Right hindlimb (tissue), 1 donor: ENCODE results near the gene NSFL1C.
A peak's percentile ranks its signal among the peaks of the same experiment; 100 is the strongest.
"Not testable (repeated sequence)": the region's sequence is repeated elsewhere in the genome, so short reads cannot be mapped to it uniquely, and the experiment has no call there.

Source experiments
- DNase-seq: peaks from one replicate; pipeline ENCODE4 v3.0.0-alpha.2; 2018

The NSFL1C gene

DNA sequence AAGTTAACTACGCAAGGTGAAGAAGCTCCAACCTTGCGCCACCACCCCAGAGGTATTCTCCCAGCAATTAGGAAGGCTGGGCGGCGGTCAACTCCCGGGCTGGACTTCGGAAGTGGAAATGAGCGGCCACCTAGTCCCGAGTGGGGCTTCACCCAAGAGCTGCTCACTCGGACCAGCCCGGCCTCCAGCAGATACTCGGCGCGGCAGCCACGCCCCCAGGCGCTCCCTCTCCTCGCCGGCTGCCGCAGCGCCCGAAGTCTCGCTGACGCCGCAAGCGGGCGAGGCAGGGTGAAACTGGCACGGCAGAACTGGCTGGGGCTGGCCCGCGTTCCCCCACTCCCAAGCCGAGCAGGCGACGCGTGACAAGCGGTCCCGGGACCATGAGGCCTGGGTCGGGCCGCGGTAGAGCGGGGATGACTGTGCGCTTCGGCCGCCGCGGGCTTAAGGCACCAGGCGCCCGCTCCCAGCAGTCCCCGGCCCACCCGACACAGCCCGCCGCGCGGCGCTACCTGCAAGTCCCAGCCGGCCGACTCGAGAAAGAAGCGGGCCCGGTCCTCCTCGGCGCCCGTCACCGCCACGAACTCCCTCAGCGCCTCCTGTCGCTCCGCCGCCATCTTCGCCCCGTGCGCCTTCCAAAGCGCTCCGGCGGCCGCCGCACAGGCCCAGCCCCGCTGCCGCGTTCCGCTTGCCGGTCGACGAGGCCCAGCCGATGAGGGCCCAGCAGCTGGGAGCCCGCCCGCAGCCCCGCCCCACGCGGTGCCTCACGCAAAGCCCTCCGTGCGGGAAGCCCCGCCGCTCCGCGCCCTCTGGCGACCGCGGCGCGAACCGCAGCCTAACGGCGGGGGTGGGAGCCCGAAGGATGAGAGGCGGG lies at the start of gene NSFL1C:
Gene NSFL1C (minus strand): TSS at position 639 of the 871 bp plus-strand sequence. CDS start 25 bp downstream, at position 614.
- peak; percentile 96 for DNase-seq

DNA sequence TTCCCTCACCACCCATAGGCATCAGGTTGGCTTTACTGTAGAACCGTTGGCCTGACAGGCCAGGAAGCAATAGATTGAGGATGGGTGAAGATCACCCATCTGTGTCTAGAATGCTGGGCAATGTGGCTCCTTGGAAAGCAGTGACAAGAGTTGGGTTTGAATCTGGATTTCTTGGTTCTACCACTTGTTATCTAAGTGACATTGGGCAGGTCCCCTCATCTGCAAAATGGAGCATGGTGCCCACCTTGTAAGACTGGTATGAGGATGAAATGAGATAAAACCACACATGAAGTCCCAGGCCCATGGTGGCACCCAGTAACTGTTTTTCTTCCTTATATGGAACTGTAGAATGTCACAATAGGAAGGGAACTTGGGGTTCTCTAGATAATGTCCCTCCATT lies 47.2 kb upstream of the NSFL1C start:
- no peak for DNase-seq

DNA sequence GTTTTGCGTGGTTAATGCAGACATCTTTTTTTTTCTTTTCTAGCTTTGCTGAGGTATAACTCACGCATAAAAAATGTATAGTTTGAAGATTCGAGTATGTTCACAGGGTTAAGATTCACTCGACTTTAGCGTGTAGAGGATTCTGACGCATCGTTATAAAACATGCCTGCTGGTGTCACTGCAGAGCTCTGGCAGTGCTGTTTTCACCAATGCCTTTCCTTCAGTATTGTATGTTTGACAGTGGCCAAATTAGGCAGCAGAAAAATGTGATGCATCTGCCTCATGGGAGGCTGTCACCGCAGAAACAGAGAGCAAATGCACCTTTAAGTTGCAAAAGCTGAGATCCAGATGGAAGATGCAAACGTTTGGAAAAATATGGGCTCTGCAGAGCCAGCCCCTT lies 42.6 kb upstream of the NSFL1C start:
- DNase-seq = no peak

DNA sequence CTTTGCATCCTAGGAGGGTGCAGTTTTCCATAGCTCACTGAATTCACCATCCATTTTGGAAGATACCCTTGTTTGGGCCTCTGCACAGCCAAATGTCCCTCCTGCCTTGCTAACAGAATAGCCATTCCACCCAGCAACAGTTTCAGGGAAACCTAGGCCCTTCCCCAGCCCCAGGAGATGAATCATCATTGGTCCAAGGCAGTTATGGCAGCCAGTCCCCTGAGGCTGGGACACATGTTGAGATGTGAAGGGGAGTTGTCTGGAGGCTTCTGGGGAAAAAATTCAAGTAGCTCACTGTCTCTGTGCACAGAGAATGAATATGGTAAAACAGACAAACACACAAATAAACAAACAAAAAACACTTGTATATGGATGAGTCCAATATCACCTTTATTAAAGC lies 41.9 kb upstream of the NSFL1C start:
- no peak for DNase-seq

DNA sequence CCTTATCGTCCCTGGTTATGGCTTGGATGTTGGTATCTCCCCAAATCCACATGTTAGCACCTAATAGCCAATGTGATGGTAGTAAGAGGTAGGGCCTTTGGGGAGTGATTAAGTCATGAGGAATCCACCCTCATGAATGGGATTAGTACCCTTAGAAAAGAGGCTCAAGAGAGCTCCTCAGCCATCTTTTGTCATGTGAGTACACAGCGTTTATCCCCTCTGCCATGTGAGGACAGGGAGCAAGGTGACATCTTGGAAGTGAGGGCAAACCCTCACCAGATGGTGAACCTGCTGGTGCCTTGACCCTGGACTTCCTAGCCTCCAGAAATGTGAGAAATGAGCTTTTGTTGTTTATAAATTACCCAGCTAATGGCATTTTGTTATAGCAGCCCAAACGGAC lies 40.6 kb upstream of the NSFL1C start:
- DNase-seq = no peak

DNA sequence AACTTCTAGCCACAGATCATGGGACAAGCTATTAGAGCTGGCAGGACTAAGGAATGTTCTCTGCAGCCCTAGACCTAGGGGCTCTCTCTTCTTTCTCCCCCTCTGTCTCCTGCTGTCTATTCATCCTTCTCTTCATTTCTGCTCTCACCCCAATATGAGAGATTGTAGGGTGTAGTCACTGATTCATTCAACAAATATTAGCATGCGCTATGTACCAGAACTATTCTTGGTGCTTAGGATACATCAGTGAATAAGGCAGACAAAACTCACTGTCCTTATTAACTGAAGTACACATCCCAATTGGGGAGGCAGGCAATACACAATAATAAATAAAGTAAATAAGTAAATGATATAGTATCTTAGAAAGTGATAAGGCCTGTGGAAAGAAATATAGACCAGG lies 39.2 kb upstream of the NSFL1C start:
- no peak for DNase-seq

DNA sequence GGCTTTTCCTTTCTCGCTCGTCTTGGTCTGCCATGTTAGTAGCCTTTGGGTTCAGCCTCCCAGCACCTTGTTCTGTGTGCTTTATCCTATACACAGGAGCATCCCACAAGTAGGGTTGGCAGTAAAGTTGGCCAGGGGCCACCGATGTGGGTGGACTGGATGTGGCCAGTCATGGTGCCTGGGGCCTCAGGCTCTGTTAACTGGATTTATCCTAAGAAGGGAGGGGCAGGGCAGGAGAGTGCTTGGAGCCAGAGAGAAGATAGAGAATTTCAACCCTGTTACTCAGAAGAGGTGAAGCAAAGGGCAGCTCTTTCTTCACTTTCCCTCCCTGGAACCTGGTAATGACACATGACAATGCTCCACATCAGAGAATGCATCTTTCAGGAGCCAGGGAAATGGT lies 38.7 kb upstream of the NSFL1C start:
- no peak for DNase-seq

DNA sequence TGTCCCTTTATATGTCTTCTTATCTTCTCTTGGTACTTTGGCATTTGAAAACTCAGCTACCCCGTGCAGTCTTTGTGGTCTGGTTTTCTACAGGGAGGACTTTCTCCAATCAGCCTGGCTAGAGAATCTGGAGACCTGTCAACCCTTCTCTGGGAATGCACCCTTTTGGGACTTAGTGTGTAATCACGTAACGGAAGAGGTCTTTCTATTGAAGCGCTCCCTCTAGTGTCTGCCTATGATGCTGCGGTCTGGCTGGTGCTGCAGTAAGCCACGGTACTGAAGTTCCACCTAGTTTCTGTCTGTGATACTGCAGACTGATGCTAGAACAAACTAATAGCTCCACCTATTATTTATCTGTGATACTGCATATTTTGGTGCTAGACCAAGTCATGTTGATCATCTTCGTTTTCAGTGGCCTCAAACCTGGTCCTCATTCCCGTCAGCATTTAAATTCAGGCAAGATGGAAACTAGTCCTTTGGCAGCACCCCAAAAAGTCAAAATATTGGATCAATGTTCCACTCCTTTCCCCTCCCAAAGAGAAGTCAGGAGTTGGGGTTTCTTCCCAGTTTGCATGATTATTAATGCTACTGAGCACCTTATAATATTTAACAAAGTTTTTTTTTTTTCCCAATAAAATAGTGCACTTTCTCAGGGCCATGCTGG lies 37.0 kb upstream of the NSFL1C start:
- DNase-seq = peak; percentile 42

DNA sequence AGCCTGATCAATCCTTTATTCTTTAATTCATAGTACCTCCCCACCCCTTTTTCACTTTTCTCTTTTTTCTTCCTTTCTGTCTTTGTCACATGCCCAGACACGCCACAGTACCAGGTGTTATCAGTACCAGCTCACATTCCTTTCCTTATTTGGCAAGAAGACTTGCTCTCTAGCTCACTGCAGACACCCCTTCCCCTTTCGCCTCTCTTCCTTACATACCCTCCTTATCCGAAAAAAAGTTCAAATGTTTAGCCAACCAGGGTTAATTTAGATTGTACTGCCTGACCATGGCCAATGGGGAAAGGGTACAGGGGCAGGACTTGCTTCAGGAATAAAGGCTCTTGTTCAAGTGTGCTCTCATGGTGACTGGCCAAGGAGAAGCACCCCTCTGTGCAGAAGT lies 33.8 kb upstream of the NSFL1C start:
- no peak for DNase-seq

DNA sequence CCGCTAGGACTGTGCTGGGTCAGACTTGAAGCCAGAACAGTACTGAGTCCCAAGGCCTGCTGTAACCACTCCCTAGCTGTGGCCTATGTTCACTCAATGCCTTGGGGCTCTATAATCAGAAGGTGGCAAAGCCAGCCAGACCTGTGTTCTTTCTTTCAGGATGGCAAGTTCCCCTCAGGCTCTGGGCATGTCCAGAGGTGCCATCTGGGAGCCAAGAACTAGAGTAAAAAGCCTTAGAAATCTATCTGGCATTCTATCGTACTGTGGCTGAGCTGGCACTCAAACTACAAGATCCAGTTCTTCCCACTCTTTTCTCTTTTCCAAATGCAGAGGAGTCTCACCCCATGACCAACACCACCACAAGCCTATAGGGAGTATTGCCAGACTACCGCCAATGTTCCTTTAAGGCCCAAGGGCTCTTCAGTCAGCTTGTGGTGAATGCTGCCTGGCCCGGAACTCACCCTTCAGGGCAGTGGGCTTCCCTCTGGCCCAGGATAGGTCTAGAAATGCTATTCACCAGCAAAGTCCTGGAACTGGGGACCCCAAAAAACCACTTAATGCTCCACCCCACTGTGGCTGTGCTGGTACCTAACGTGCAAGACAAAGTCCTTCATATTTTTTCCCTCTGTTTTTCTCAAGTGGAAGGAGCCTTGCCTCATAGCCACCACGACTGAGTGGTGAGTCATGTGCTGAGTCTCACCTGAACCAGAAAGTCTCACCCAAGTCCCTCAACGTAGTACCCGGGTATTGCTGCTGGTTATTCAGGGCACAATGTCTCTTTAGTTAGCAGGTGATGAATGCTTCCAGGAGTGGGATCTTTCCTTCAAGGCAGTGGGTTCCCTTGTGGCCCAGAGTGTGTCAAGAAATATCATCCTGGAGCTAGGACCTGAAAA lies 33.1 kb upstream of the NSFL1C start:
- no peak for DNase-seq

DNA sequence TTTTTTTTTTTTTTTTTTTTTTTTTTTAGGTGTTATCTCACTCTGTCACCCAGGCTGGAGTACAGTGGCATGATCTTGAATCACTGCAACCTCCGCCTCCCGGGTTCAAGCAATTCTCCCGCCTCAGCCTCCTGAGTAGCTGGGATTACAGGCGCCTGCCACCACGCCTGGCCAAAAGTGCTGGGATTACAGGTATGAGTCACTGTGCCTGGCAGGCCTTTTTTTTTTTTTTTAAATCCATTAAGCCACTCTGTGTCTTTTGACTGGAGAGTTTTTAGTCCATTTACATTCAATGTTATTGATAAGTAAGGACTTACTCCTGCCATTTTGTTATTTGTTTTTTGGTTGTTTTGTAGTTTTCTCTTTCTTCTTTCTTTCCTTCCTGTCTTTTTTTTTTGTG lies 30.7 kb upstream of the NSFL1C start:
- not testable (repeated sequence) for DNase-seq

DNA sequence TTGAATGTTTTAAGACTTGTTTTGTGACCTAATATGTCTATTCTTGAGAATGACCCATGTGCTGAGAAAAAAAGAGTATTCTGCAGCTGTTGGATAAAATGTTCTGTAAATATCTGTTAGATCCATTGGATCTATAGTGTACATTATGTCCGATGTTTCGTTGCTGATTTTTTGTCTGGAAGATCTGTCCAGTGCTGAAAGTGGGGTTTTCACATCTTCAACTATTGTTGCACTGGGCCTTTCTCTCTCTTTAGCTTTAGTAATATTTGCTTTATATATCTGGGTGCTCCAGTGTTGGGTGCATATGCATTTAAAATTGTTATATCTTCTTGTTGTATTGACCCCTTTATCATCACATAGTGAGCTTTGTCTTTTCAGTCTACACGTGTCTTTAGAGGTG lies 30.3 kb upstream of the NSFL1C start:
- no peak for DNase-seq

DNA sequence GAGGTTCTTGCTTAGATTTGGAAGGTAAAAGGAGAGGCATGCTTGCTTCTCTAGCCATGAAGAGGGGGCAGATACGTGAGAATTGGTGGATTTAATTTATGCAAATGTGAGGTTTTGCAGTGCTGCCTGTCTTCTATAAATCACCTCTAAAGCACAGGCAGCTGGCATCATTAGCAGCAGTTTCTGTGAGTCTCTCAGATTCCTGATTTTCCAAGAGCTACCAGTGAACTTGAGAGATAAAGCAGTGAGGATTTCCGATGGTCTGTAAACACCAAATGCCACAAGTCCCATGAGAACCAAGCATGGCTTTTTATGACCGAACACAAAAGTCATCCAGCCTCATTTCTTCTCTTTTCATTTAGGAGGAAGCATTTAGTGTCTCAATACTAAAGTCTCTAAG lies 27.8 kb upstream of the NSFL1C start:
- no peak for DNase-seq

DNA sequence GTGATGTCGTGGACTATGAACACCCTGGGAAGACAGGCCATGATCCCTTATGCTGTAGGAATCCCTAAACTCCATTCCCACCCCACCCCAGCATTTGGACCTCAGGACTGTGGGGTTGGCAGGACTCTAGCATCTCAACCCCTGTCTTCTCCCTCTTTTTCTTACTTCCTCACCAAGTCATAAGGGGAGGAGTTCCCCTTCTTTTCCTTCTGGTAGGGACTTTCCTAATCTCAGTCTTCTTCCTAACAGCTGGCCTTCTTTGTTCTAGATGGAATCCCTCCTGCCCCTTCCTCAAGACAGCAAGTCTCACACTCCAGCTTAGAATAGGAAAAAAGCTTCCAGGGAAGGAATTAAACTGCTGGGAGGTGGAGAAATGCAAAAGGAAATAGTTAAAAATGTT lies 26.9 kb upstream of the NSFL1C start:
- DNase-seq = no peak

DNA sequence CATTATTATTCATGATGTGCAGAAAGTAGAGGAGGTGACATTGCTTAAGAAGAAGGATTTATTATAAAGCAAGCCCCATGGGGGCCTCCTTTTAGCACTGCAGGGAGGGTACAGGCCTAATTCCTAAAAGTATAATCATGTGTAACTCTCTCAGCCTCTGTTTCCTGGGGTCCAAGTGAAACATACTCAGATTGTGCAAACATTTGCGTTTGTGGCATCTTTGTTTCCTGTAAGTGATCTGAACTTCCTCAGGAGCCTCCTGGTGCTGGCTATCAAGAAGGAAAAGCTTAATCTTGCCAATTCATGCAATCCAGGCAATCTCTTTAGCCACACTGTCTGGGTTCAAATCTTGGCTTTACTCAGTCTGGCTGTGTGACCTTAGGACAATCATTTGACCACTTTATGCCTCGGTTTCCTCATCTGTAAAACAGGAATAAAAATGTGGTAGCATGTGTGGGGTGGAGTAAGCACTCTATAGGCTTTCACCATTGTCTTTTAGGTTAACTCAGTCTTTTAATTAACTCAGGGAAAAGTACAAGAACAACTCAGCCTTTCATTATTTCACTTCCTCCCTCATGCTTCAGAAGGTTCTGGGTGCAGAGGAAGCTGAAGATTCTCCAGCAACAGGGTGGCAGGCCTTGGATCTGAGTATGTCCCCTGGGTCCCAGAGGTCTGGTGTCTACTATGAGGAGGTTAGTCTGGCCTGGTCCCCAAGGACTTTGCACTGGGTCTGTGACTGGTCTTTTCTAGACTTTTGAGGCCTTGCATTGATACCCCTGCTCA lies 25.4 kb upstream of the NSFL1C start:
- DNase-seq = no peak

DNA sequence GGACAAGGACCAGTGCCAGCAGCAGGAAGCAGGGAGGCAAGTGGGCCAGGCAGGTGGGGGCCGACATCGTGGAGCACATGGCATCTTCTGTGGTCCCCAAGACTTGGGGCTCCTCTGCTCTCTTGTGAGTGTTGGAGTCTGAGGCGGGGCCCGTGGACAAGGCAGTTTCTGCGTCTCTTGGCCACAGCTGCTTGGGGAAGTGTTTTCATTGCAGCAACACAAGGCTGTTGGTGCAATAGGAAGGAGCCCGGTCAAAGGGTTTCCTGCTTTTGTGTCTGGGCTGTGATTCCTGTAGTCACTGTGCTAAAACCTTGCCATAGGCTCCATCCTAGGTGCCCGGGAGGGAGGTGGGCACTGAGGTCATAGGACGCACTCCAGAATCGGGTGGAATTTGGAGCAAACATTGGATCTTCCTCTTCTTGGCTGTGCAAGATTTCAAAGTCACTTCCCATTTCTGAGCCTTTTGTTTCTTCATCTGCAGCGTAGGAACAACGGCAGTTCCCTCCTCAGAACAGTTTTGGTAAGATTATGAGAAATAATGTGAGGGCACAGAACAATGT lies 24.7 kb upstream of the NSFL1C start, which contains the start of gene SIRPB2:
Gene SIRPB2 (minus strand): TSS at position 140 of the 560 bp plus-strand sequence. CDS start 61 bp downstream, at position 79.
- DNase-seq = peak; percentile 30

DNA sequence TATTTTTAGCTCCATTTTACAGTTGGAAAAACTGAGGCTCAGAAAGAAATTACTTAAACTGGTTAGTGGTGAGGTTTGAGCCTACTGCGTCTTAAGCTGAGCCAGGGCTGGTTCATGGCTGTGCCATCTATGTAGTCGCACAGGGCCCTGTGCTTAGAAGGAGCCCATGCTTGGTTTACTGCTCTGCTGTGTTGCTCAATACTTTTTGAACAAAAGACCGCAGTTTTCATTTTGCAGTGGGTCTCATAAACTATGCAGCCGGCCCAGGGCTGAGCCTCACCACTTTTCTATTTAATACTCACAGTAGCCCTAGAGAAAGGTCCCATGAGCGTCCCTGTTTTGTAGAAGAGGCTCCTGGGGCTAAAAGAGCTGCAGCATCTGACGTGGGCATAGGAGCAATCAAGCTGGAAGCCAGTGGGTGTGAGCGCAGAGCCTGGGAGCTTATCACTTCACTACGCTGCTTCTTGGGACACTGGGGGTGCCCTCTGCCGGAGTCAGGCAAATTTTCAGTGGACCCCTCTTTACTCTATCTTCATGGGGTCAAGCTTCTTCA lies 24.1 kb upstream of the NSFL1C start:
- DNase-seq = no peak

DNA sequence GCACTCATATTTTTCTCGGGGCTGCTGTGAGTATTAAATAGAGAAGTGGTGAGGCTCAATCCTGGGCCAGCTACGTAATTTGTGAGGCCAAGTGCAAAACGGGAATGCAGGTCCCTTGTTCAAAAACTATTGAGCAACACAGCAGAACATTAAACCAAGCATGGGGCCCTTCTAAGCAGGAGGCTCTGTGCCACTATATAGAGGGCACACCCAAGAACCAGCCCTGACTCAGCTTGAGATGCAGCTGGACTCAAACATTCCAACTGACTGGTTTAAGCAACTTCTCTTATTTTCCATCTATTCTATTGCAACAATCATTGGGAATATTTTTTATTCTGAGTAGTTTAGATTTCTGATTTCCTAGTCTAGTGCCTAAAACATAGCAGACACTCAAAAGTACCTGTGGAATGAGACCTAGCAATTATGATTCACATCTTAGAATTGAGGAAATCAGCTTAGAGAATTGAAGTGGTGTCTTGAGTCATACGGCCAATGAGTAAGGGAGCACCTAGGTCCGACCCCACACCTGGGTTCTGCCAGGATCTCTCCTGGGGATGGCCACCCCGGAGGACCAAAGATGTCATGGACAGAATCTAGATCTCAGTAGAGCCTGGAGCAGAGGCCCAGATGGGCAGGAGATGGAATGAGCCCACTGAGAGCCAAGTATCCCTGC lies 23.3 kb upstream of the NSFL1C start:
- DNase-seq = no peak

DNA sequence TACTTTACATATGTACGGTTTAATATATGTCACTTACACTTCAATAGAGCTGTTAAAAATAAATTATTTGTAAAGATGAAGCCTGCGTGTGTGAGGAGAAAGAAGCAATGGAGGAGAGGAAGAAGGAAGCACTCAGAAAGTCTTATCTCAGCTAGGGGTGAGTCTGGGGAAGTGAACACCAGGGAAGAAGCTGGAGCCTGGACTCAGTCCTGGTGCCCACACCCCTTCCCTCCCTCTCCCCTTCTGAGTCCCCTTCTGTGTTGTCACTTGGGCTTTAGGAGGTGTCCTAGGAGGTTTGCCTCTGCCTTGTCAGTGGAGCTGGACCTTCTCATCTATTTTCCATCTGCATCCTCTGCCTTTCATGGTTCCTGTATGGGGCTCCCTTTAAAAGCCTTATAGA lies 22.7 kb upstream of the NSFL1C start:
- DNase-seq = no peak

DNA sequence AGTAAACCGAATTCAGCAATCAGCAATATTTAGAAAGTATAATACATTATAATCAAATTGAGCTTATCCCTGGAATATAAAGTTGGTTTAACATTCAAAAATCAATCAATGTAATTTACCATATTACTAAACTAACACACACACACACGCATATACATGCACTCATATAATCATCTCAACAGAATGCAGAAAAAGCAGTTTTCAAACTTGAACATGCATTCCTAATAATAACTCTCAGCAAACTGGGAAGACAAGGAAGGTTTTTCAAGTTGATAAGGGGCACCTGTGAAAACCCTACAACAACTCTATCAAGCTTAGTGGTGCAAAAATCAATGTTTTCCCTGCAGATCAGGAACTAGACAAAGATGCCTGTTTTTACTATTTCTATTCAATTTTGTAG lies 19.9 kb upstream of the NSFL1C start:
- no peak for DNase-seq

DNA sequence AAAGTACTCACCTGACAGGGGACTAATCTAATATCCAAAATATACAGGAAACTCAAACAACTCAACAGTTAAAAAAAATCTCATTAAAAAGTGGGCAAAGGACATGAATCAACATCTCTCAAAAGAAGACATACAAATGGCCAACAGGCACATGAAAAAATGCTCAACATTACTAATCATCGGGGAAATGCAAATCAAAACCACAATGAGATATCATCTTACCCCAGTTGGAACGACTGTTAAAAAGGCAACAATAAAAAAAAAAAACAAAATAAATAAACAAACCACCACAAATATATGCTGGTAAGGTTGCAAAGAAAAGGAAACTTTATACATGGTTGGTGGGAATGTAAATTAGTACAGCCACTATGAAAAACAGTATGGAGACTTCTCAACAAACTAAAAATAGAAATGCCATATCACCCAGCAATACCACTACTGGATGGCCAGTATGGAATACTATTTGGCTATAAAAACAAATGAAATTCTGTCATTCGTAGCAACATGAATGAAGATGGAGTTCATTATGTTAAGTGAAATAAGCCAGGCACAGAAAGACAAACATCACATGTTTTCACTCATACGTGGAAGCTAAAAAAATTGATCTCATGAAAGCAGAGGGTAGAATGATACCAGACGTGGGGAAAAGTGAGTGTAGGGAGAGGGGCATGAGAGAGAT lies 17.9 kb upstream of the NSFL1C start:
- no peak for DNase-seq
